ENCODE data around the gene PHLDB2. TPM values are rescaled to one million over a fixed set of nuclear protein-coding genes. Genes with fewer than 3 reads are reported as not detected.

PHLDB2 gene
- total and polyA plus RNA-seq, 5 donors from 2014 or later: 1.6 to 5.9 (median 2.1) TPM

DNA sequence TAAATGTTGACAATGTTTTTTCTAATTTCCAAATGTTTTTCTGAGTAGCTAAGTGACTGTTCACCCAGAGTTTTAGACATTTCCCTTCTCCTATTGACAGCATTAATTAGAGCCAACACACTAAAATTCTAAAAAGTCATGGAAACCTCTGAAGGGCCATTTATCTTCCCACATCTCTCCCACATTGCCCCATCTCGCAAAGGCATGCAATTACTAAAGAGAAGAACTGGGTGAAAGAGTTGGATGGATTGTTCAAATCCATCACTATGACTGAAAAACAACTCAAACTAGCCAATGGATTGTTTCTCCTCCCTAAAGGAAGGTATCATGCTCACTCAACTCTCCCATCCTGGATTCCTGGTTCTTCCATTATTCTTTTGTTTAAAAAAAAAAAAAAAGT lies 30.0 kb upstream of the PHLDB2 start:
- no peak for ATAC-seq (ENCODE audit: low read depth in 2 of 2)
- Histone ChIP-seq H3K4me3 (ENCODE audit: low read depth, low read length) (no peak overlapping the region), H3K27ac (ENCODE audit: insufficient read depth, low read length, poor library complexity, severe bottlenecking) (no peak overlapping the region), H3K27me3 (ENCODE audit: control insufficient read depth, insufficient read depth, low read length) (peaks cover 1% of the 10 kb centered on the region), H3K9me3 (ENCODE audit: control insufficient read depth in 2 of 2, low read length in 2 of 2) (no peaks in the 10 kb centered on the region), H3K36me3 (ENCODE audit: control insufficient read depth, insufficient read depth, low read length) (no peaks in the 10 kb centered on the region), H3K4me1 (ENCODE audit: control insufficient read depth, insufficient read depth, low read length, poor library complexity, severe bottlenecking) (no peaks in the 10 kb centered on the region)
- H3K9me3 Mint-ChIP-seq: no peaks in the 10 kb centered on the region
- peaks cover 6% of the 10 kb centered on the region for H3K27me3 Mint-ChIP-seq
- no peaks in the 10 kb centered on the region for H3K36me3 Mint-ChIP-seq
- no peak overlapping the region for H3K4me3 Mint-ChIP-seq
- H3K4me1 Mint-ChIP-seq: peaks cover 0 to 6% (median 2%) of the 10 kb centered on the region in 4 donors
- DNase-seq: no peak
- no peak overlapping the region for H3K27ac Mint-ChIP-seq

GRCh38 chr3:111831840-111832239 lies 27.2 kb upstream of the PHLDB2 start:
- ATAC-seq (ENCODE audit: low read depth in 2 of 2): peak in 1 of 2 donors; percentile 14
- H3K9me3 Mint-ChIP-seq: no peaks in the 10 kb centered on the region
- H3K27me3 ChIP-seq (ENCODE audit: control insufficient read depth, insufficient read depth, low read length): no peaks in the 10 kb centered on the region
- H3K4me1 Mint-ChIP-seq: peaks cover 0 to 6% (median 2%) of the 10 kb centered on the region in 4 donors
- H3K4me3 ChIP-seq (ENCODE audit: low read depth, low read length): no peak overlapping the region
- no peaks in the 10 kb centered on the region for H3K9me3 ChIP-seq (ENCODE audit: control insufficient read depth in 2 of 2, low read length in 2 of 2)
- peak in 1 of 3 donors; percentile 42 for DNase-seq
- H3K27ac ChIP-seq (ENCODE audit: insufficient read depth, low read length, poor library complexity, severe bottlenecking): no peak overlapping the region
- H3K27ac Mint-ChIP-seq: no peak overlapping the region
- H3K36me3 ChIP-seq (ENCODE audit: control insufficient read depth, insufficient read depth, low read length): no peaks in the 10 kb centered on the region
- H3K36me3 Mint-ChIP-seq: no peaks in the 10 kb centered on the region
- no peak overlapping the region for H3K4me3 Mint-ChIP-seq
- H3K27me3 Mint-ChIP-seq: peaks cover 10% of the 10 kb centered on the region
- H3K4me1 ChIP-seq (ENCODE audit: control insufficient read depth, insufficient read depth, low read length, poor library complexity, severe bottlenecking): no peaks in the 10 kb centered on the region

DNA sequence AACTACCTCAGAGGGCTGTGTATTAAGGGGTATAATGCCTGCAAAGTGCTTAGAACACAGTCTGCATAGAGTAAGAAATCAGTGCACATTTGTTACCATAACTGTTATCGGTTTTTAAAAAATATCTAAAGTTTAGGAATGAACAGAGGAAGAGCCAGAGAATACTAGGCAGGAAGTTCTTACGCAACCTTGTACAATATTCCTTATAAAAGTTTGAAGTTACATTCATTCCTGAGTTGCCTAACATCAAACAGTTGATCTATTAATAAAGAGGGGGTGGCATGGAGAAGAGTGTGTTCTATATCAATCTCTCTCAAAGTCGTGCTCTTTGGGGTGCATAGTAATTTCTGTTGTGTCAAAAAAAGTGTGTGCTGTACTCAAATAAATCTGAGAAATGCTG lies 22.0 kb upstream of the PHLDB2 start:
- Histone ChIP-seq H3K27ac (ENCODE audit: insufficient read depth, low read length, poor library complexity, severe bottlenecking) (no peak overlapping the region), H3K9me3 (ENCODE audit: control insufficient read depth in 2 of 2, low read length in 2 of 2) (no peaks in the 10 kb centered on the region), H3K27me3 (ENCODE audit: control insufficient read depth, insufficient read depth, low read length) (no peaks in the 10 kb centered on the region), H3K4me1 (ENCODE audit: control insufficient read depth, insufficient read depth, low read length, poor library complexity, severe bottlenecking) (no peaks in the 10 kb centered on the region), H3K36me3 (ENCODE audit: control insufficient read depth, insufficient read depth, low read length) (no peaks in the 10 kb centered on the region), H3K4me3 (ENCODE audit: low read depth, low read length) (no peak overlapping the region)
- Mint-ChIP-seq H3K4me3 (no peak overlapping the region), H3K36me3 (no peaks in the 10 kb centered on the region), H3K4me1 (peaks cover 0 to 1% (median 0%) of the 10 kb centered on the region in 4 donors), H3K27ac (no peak overlapping the region), H3K9me3 (no peaks in the 10 kb centered on the region), H3K27me3 (peaks cover 9% of the 10 kb centered on the region)
- ATAC-seq (ENCODE audit: low read depth in 2 of 2) (no peak), DNase-seq (no peak)

GRCh38 chr3:111838133-111838532 lies 20.9 kb upstream of the PHLDB2 start:
- Histone ChIP-seq H3K27me3 (ENCODE audit: control insufficient read depth, insufficient read depth, low read length) (peaks cover 3% of the 10 kb centered on the region), H3K9me3 (ENCODE audit: control insufficient read depth in 2 of 2, low read length in 2 of 2) (no peaks in the 10 kb centered on the region), H3K36me3 (ENCODE audit: control insufficient read depth, insufficient read depth, low read length) (no peaks in the 10 kb centered on the region), H3K4me3 (ENCODE audit: low read depth, low read length) (no peak overlapping the region), H3K4me1 (ENCODE audit: control insufficient read depth, insufficient read depth, low read length, poor library complexity, severe bottlenecking) (no peaks in the 10 kb centered on the region), H3K27ac (ENCODE audit: insufficient read depth, low read length, poor library complexity, severe bottlenecking) (no peak overlapping the region)
- Mint-ChIP-seq H3K27ac (no peak overlapping the region), H3K36me3 (no peaks in the 10 kb centered on the region), H3K27me3 (peaks cover 17% of the 10 kb centered on the region), H3K9me3 (no peaks in the 10 kb centered on the region), H3K4me3 (no peak overlapping the region), H3K4me1 (no peaks in the 10 kb centered on the region)
- DNase-seq (no peak), ATAC-seq (ENCODE audit: low read depth in 2 of 2) (no peak)

- H3K4me1 Mint-ChIP-seq: no peaks in the 10 kb centered on the region
Measured at GRCh38 chr3:111846039-111846438, 13.0 kb upstream of the PHLDB2 start.

DNA sequence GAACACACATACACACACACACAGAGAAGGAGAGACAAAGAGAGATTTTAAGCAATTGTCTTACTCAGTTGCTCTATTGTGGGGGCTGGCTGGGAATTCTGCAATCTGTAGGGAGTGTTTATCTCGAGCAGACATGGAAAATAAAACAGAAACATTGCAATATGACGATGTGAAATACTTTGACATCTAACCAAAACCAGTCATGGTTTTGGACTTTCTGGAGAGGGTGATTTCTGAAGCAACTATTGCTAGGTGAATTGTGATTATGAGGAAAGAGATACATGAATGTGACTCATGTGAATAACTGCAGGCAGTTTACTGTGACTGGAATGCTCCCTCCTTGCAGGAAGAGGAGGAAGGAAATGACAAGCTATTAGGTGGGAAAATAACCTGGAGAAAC lies 12.3 kb upstream of the PHLDB2 start:
- Histone ChIP-seq H3K4me1 (ENCODE audit: control insufficient read depth, insufficient read depth, low read length, poor library complexity, severe bottlenecking) (no peaks in the 10 kb centered on the region), H3K4me3 (ENCODE audit: low read depth, low read length) (no peak overlapping the region), H3K36me3 (ENCODE audit: control insufficient read depth, insufficient read depth, low read length) (no peaks in the 10 kb centered on the region), H3K27me3 (ENCODE audit: control insufficient read depth, insufficient read depth, low read length) (peaks cover 16% of the 10 kb centered on the region), H3K27ac (ENCODE audit: insufficient read depth, low read length, poor library complexity, severe bottlenecking) (no peak overlapping the region), H3K9me3 (ENCODE audit: control insufficient read depth in 2 of 2, low read length in 2 of 2) (no peaks in the 10 kb centered on the region)
- Mint-ChIP-seq H3K36me3 (no peaks in the 10 kb centered on the region), H3K4me1 (peaks cover 0 to 6% (median 3%) of the 10 kb centered on the region in 4 donors), H3K27me3 (peaks cover 26% of the 10 kb centered on the region), H3K9me3 (no peaks in the 10 kb centered on the region), H3K4me3 (no peak overlapping the region), H3K27ac (no peak overlapping the region)
- ATAC-seq (ENCODE audit: low read depth in 2 of 2) (no peak), DNase-seq (no peak)

More at GRCh38 chr3:111846039-111846438, 13.0 kb upstream of the PHLDB2 start:
- Histone ChIP-seq H3K27me3 (ENCODE audit: control insufficient read depth, insufficient read depth, low read length) (peaks cover 16% of the 10 kb centered on the region), H3K9me3 (ENCODE audit: control insufficient read depth in 2 of 2, low read length in 2 of 2) (no peaks in the 10 kb centered on the region), H3K27ac (ENCODE audit: insufficient read depth, low read length, poor library complexity, severe bottlenecking) (no peak overlapping the region), H3K36me3 (ENCODE audit: control insufficient read depth, insufficient read depth, low read length) (no peaks in the 10 kb centered on the region), H3K4me3 (ENCODE audit: low read depth, low read length) (no peak overlapping the region), H3K4me1 (ENCODE audit: control insufficient read depth, insufficient read depth, low read length, poor library complexity, severe bottlenecking) (no peaks in the 10 kb centered on the region)
- Mint-ChIP-seq H3K9me3 (no peaks in the 10 kb centered on the region), H3K36me3 (no peaks in the 10 kb centered on the region), H3K27me3 (peaks cover 20% of the 10 kb centered on the region), H3K27ac (no peak overlapping the region), H3K4me3 (no peak overlapping the region)
- no peak for ATAC-seq (ENCODE audit: low read depth in 2 of 2)
- DNase-seq: no peak

- ATAC-seq (ENCODE audit: low read depth in 2 of 2) (no peak), DNase-seq (no peak)
- H3K27ac Mint-ChIP-seq: no peak overlapping the region
- Histone ChIP-seq H3K9me3 (ENCODE audit: control insufficient read depth in 2 of 2, low read length in 2 of 2) (no peaks in the 10 kb centered on the region), H3K27ac (ENCODE audit: insufficient read depth, low read length, poor library complexity, severe bottlenecking) (no peak overlapping the region), H3K27me3 (ENCODE audit: control insufficient read depth, insufficient read depth, low read length) (peaks cover 12% of the 10 kb centered on the region), H3K4me3 (ENCODE audit: low read depth, low read length) (no peak overlapping the region), H3K4me1 (ENCODE audit: control insufficient read depth, insufficient read depth, low read length, poor library complexity, severe bottlenecking) (no peaks in the 10 kb centered on the region), H3K36me3 (ENCODE audit: control insufficient read depth, insufficient read depth, low read length) (no peaks in the 10 kb centered on the region)
- H3K9me3 Mint-ChIP-seq: peaks cover 0 to 1% (median 0%) of the 10 kb centered on the region in 7 donors
- peaks cover 0 to 7% (median 4%) of the 10 kb centered on the region in 4 donors for H3K4me1 Mint-ChIP-seq
- no peaks in the 10 kb centered on the region for H3K36me3 Mint-ChIP-seq
- H3K27me3 Mint-ChIP-seq: peaks cover 20% of the 10 kb centered on the region
- H3K4me3 Mint-ChIP-seq: no peak overlapping the region
Measured at GRCh38 chr3:111848283-111848682, 10.8 kb upstream of the PHLDB2 start.

- no peak overlapping the region for H3K4me3 Mint-ChIP-seq
- H3K9me3 Mint-ChIP-seq: peaks cover 0 to 1% (median 0%) of the 10 kb centered on the region in 7 donors
- Histone ChIP-seq H3K36me3 (ENCODE audit: control insufficient read depth, insufficient read depth, low read length) (no peaks in the 10 kb centered on the region), H3K4me3 (ENCODE audit: low read depth, low read length) (no peak overlapping the region), H3K27me3 (ENCODE audit: control insufficient read depth, insufficient read depth, low read length) (peaks cover 11% of the 10 kb centered on the region), H3K27ac (ENCODE audit: insufficient read depth, low read length, poor library complexity, severe bottlenecking) (no peak overlapping the region), H3K4me1 (ENCODE audit: control insufficient read depth, insufficient read depth, low read length, poor library complexity, severe bottlenecking) (no peaks in the 10 kb centered on the region), H3K9me3 (ENCODE audit: control insufficient read depth in 2 of 2, low read length in 2 of 2) (no peaks in the 10 kb centered on the region)
- no peak for ATAC-seq (ENCODE audit: low read depth in 2 of 2)
- H3K4me1 Mint-ChIP-seq: peaks cover 0 to 7% (median 4%) of the 10 kb centered on the region in 4 donors
- DNase-seq: no peak
- no peaks in the 10 kb centered on the region for H3K36me3 Mint-ChIP-seq
- no peak overlapping the region for H3K27ac Mint-ChIP-seq
- H3K27me3 Mint-ChIP-seq: peaks cover 20% of the 10 kb centered on the region
Measured at GRCh38 chr3:111848778-111849177, 10.3 kb upstream of the PHLDB2 start.

Data from CD4-positive, CD25-positive, alpha-beta regulatory T cell (primary cell).